HG03097 (cell line): Measurements from ENCODE around the gene TPCN1.
A peak's percentile ranks its signal among the peaks of the same experiment; 100 is the strongest.

Experiments used
- ATAC-seq: cut with Tn5 transposase; IDR thresholded peaks from one replicate; pipeline ENCODE4 v1.9.1; 2021; ENCODE audit not compliant: unreplicated experiment, low FRiP score

The TPCN1 gene

DNA sequence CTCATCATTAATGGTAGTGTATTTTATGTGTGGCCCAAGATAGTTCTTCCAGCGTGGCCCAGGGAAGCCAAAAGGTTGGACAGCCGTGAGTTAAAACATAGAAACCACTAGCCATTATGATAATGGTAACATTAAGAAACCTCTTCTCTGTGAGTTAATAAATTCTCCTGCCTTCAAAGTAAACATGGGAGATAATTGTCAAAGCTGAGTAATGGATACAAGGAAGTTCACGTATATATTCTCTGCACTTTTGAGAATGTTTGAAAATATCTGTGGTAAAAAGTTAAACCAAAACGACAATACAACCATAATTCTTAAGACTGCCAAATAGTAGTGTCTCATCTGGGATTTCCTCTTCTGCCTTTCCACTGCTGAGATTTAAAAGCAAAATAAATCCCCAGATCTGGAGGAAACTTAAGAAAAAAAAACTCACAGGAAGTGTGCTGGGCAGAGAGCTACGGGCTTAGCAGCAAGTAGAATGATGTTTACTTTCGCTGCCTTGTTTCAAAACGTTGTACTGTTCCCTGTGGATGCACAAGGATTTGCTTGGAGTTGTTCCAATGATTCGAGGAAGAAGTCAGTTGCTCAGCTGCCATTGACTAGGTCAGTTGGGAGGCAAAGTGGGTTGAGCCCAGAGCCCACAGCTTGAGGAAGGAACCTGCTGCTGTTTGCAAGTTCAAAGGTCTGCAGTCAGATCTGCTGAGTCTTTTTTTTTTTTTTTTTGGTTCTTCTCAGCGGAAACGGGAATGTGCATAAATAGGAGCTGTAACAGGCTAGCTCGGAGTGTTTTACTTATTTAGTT is 1.7 kb downstream of the TPCN1 start:
- ATAC-seq = no peak

DNA sequence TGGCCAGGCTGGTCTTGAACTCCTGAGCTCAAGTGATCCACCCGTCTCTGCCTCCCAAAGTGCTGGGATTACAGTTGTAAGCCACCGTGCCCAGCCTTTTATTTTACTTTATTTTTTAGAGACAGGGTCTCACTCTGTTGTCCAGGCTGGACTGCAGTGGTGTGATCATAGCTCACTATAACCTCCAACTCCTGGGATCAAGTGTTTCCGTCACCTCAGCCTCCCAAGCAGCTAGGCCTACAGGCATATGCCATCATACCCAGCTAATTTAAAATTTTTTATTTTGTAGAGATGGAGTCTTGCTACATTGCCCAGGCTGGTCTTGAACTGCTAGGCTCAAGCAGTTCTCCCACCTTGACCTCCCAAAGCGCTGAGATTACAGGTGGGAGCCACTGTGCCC is 3.7 kb downstream of the TPCN1 start:
- no peak for ATAC-seq

- ATAC-seq = no peak
Observed at GRCh38 chr12:113226696-113227568, 5.7 kb downstream of the TPCN1 start.

DNA sequence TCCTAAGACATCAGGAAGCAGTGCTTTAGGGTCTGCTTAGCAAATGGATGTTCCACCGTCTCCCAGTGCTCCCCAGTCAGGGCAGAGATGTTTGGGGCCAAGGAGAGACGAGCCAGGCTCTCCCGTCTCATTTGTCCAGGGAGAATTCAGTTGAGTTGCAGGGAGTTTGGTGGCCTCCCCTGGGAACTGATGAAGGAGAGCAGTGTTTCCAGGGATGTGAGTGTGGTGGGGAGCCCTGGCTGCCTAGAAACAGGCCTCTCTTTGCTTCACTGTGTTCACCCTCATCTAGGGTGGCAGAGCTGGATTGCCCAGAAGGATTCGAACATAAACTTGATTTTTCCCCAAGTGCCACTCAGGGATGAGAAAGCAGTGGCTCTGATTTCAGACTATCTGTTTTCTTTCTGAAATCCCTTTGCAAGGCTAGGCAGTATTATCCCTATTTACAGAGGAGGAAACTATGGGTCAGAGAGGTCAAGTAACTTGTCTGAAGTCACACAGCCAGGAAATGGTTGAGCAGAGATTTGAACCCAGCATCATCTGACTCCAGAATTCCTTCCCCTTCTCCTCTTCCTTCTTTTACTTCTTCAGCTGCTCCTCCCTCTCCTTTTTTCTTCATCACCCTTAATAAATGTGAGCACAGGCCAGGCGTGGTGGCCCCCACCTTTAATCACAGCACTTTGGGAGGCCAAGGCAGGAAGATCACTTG is 6.6 kb downstream of the TPCN1 start:
- no peak for ATAC-seq

DNA sequence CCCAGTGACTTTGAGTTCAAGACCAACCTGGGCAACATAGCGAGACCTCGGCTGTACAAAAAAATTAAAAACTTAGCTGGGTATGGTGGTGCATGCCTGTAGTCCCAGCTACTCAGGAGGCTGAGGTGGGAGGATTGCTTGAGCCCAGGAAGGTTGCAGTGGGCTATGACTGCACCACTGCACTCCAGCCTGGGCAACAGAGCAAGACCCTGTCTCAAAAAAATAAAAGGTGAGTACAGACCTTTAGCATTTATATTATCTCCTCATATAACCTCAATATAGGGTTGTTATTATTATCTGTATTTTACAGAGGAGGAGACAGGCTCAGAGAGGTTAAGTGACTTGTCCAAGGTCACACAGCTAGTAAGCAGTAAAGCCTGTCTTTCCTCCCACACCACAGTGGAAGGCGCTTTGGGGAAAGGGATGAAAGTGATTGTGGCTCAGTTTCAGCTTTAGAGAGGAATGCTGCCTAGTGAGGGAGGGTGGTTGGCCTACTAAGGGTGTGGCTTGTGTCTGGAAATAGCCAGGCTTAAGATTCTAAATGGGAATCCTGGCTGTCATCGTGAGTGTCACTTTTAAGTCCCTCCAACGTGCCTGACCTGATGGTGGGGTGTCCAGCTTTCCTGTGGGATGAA is 7.2 kb downstream of the TPCN1 start:
- no peak for ATAC-seq

GRCh38 chr12:113230315-113231234 is 9.3 kb downstream of the TPCN1 start:
- ATAC-seq = peak; percentile 3

DNA sequence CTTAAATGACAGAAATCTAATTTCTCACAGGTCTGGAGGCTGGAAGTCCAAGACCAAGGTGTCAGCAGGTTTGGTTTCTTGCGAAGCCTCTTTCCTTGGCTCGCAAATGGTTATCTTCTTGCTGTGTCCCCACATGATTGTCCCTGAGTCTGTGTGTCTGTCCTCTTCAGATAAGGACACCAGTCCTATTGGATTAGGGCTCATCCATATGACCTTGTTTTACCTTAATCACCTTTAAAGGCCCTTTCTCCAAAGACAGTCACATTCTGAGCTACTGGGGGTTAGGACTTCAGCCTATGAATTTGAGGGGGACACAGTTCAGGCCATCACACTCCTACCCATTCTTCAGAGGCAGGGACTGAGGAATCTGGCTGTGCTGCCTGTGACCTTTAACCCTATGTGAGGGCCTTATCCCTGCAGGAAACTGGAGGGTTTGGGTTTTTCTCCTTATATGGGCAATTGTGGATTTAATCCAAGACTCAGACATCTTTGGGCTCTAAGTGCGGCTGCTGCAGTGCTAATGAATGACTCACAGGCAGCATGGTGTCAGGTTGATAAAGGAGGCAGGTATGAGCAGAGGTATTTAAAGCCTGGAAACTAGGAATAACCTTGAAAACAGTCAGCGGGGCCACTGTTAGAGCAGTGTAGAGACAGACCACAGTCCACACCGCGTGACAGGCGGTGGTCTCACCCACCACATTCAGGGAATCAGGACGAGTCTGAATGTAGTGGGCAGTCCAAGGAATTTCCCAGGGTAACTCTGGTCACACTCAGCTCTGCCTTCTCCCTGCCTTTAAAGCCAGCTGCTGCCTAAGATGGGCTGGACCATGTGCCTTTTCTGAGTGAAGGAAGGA is 10.2 kb downstream of the TPCN1 start:
- ATAC-seq = no peak

DNA sequence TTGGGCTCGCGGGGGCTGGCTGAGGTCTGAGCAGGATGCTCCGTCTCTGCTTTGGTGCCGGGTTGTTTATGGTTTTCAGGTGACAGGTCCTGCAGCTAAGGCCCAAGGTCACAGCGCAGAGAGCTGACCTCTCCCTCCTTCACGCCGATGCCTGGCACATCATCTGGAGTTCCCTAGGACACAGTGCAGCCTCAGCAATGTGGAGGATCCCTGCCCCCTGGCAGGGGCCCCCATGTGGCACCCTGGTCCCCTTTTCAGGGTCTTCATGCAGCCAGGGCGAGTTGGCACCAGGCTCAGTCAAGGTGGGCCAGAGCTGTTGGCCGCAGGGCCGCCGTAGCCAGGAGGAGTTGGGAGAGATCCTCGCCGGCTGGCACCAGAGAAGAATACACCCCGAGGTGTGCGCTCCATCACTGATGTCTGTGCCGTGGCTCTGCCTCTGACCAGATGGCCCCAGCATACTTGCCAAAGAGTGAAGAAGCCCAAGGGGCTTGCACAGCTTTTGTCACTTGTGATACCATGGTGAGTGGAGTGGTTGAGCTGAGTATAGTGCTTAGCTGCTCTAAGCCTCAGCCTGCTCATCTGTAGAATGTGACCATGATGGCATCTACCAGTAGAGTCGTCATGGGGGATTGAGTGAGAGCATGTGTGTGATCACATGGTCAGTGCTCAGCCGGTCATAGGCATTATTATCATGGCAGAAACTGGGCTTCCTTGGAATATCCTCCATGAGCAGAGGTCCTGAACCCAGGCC is 11.0 kb downstream of the TPCN1 start:
- ATAC-seq = no peak

DNA sequence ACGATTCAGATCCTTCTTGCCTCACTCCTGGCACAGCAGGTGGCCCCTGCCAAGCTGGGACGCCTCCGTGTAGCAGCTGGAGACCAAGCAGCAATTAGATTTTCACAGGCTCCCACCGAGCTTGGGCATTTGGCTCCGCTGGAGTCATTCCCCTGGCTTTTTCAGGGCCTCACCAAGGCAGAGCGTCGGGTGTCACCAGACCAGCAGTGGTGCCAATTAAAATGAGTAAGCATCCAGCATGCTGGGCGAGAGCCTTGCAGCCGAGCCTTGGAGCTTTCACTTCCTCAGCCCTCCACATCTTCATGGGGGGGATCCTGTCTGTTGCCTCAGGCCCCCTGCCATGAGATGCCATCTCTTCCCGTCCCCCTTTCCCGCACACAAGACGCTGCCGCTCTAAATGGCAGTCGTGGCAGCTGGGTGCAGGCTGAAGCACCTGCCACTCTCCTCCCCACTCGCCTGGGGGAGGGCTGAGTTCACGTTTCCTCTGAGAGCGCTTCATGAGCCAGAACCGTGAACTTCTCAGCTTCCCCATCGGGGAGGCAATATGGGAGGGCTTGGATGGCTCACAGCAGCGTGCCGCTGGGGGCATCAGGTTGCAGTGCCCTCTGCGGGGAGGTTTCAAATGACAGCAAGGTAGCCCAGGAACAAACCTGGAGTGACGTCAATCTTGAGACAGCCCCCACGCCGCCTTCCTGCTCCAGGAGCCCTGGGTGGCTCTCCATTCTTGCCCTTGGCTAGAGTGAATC is 11.7 kb downstream of the TPCN1 start:
- ATAC-seq = peak; percentile 40

DNA sequence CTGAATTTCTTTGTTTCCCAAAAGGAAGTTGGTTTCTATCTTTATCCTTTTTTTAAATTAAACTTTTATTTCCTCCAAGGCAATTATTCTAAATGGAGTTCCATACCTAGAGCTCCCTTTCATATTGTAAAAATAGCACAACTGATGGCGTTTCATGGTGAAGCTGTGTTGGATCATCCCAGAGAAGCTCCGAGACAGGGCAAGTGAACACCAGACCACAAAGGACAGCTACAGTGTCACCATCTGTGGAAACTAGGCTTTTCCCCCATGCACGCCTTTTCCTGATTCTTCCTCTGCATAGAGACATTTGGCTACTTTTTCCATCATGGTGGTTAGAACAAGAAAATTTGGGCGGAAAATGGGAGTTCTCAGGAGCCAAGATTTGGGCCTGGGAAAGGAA is 12.7 kb downstream of the TPCN1 start:
- ATAC-seq = no peak

DNA sequence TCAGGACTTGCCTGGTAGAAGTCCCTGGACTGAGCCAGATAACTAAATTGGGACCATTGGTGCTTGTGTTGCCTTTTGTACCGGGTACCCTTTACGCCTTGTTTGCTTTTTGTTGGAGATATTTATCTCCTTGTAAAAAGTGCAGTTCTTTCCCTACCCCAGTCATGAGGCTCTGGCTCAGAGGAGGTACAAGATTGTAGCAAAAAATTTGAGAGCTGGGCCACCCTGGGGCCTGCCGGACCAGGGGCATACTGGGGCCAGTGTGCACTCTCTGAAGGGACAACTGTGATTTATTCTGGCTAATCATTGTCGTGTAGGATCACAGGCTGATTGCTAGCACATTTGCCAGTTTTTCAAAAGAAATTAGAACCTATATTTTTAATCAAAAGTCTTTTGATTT is 13.2 kb downstream of the TPCN1 start:
- ATAC-seq = no peak

DNA sequence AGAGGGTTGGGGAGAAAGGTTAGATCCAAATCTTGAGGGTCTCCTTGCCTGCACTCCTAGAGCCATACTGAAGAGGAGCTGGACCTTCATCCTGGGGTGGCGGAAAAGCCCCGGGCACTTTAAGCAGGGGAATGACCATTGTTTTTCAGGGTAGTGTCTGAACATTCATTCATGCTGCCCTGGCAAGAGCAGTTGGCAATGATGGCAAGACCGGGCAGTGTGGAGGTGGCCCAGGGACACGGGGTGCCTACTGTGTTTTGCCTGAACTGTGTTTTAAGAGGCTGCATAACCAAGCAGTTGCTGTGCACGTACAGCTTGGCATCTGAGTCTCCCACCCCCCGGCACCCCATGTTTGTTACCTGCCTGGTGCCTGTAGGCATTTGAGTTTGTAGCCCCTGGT is 14.7 kb downstream of the TPCN1 start:
- ATAC-seq = no peak

DNA sequence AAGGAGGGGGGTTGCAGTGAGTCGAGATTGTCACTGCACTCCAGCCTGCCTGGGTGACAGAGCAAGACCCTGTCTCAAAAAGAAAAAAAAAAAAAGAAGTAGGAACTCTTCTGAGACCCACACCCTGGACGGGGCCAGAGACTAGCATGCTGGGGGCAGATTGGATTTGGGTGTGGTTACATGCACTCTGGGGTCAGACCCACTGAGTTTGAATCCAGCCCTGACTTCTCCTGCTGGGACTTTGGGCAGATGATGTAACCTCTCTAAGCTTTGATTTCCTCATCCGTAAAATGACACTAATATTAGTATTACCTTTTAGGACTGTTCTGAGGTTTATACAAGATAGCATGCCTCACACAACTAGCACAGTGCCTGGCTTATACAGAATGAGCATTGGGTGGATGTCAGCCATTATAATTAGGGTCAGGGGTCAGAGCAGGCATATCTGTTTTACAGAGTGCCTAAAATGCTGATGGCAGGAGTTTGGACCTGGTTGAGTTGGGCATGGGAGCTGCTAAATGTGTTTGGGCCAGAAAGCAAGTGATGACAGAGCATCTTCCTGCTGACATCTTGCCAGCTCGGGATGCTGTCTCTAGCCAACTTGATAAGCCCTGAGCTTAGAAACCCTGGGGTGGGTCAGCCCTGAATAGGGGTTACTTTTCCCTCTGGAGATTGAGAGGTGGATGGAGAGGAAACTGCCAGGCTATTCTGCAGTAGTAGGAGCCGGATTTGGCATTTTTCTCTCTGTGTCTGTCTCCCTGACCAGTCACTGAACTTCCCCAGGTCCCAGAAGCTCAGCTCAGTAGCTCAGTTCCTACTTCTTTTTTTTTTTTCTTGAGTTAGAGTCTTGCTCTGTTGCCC is 15.5 kb downstream of the TPCN1 start:
- ATAC-seq = no peak

GRCh38 chr12:113237748-113238147 is 16.5 kb downstream of the TPCN1 start:
- no peak for ATAC-seq

DNA sequence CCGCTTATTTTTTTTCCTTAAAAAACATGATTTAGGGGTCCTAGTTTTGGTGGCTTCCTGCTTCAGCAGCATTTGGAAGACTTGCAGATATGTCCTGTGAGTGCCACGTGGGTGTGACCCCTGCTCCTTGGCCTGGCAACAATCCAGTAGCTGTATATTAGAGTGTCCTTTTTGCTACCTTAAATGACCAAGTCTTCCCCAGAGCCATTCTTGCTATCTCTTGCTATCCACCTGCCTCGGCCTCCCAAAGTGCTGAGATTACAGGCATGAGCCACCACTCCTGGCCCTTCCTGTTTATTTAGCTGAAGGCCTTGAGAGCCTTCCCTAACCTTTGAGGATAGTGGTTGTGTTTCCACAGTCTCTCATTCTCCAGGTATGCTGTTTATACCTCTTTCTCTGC is 17.0 kb downstream of the TPCN1 start:
- ATAC-seq = no peak

DNA sequence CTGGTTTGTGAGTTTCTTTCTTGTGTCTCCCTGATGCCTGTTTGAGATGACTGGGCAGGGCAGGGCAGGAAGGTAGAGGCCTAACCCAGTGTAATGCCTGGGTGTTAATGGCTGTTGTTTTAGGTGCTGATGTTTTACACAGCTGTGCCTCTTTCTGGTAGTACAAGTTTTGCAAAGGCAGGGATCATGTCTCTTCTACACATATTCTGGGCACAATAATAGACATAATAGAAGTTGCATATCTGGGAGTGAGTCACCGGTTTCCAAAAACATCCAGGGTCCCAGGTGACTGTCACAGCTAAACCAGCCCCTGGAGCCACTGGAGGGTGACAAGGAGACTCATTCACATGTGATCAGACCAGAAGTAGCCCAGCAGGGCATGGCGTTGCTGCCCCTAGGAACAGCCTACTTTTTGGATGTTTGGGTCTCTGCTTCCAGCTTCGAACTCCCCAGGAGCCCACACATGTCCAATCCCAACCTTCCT is 18.1 kb downstream of the TPCN1 start:
- ATAC-seq = no peak
